HG03108 (cell line): ENCODE data around the gene RPUSD4.

Source experiments
- ATAC-seq: cut with Tn5 transposase; IDR thresholded peaks from one replicate; pipeline ENCODE4 v1.9.1; 2021; ENCODE audit warnings: moderate library complexity; ENCODE audit not compliant: unreplicated experiment

The RPUSD4 gene

DNA sequence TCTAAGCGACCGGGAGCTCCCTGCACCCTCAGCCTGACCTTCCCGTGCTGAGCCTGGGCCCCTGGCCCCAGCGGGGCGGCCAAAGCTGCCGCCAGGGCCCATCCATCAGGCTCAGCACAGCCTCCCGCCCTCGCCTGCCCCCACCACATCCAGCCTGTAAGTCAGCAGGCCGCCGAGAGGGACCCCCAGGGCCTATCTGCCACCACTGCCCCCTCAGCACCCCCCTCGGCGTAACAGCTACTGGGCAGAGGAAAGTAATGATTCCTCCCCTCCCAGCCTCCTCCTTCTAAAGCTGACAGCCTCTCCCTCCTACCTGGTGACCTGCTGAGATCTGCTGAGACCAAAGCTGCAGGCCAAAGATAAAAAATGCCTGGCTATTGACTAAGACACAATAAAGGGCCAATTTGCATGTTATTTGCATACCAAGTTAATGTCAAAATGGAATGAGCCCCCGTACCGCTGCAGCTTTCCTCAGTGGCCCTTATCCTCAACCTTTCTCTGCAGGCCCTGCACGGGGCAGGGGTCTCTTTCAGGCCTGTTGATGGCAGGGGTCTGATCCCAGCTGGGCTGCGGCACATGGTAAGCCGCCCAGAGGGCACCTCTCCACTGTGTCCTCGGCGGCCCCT is 51.6 kb downstream of the RPUSD4 start:
- ATAC-seq = no peak

- ATAC-seq = no peak
Observed at GRCh38 chr11:126158054-126158791, 53.2 kb downstream of the RPUSD4 start.

GRCh38 chr11:126157326-126158030 is 54.0 kb downstream of the RPUSD4 start:
- ATAC-seq = no peak

- ATAC-seq = no peak
Observed at GRCh38 chr11:126156814-126157213, 54.6 kb downstream of the RPUSD4 start.

DNA sequence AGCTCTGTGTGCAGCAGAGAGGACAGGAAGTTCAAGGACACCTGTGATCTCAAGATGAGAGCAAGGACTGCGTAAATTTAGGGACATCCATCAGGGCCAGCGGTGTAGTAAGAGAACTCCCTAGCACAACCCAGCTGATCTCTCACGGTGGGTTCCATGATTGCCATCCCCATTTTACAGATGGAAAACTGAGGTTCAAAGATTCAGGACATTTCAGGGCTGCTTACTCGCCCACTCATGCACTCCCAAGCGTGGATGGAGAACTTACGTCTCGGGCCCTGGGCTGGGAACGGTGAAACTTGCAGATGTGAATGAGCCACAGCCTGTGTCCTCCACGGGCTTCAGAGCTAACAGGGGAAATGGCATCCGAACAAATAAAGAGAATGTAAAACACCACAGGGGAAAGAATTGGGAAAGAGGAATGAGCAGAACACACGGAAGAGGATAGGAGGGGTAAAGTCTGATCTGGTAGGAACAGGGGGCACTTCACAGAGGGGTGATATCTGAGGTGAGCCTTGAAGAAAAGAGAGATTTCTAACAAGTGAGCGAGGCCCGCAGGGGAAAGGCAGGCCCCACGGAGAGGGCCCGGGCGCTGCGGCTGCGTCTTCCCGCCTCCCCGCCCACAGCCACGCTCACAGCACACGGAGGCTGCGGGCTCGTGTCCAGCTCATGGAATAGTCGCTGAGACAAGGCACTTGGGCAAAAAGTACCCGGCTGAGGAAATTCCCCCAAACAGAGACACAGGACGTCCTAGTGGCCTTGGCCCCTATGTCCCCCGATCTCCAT is 55.9 kb downstream of the RPUSD4 start:
- ATAC-seq = no peak

GRCh38 chr11:126154691-126155090 is 56.8 kb downstream of the RPUSD4 start:
- no peak for ATAC-seq

DNA sequence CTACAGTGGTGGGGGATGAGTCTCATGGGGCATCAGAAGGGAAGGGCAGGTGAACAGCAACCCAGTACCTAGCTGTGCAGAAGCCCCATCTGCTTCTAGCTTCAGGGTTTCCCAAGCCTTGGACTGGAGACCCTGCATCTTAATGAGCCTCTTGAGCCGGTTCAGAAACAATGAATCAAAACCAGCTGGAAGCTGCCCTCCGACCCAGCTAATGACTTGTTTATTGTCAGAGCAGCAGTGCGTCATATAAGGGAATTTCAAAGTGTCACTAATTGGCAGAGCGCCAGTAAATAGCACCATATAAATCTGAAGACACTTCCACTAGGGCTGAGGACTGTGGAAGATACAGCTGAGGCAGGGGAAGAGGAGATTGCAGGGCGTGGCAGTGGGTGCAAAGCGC is 57.5 kb downstream of the RPUSD4 start:
- no peak for ATAC-seq

DNA sequence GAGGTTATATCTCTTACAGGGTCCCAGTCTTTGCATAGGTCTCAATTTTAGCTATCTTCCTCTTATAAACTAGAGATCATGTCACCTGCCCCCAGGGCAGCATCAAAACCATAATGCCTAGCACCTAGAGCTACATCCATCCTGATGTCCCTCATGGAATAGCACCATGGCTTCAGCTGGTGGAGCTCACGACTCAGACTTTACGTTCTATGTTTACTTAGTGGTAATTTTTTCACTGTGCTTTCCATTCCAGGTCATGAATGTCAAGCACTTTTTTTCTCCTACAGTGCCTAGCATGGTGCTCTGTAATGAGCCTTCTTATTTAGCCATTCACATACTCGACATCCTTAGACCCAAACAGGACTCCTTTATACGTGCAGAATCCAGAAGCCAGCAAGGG is 58.4 kb downstream of the RPUSD4 start:
- no peak for ATAC-seq

GRCh38 chr11:126152586-126152985 is 58.9 kb downstream of the RPUSD4 start:
- no peak for ATAC-seq

DNA sequence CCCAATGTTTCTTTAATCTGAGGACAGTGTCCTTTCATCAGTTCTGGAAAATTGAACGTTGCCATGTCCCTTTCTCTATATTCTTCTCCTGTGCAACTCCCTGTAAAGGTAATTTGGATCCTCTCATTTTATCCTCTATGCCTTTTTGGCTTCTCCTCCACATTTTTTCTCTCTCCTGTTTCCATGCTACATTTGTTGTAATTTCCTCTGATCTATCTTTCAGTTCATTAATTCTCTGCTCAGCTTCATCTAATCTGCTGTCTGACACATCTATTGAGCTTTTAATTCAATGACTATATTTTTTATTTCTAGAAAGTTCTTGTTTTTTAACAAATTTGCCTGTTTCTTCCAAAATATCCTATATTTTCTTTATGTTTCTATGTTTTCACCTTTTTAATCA is 59.3 kb downstream of the RPUSD4 start:
- ATAC-seq = no peak
